HEK293 (cell line): ENCODE results near the gene KRTAP5-1.

ENCODE experiments used
- CTCF ChIA-PET: fragments of 350-600 bp; formaldehyde crosslinking; extraction: SDS; loops from one replicate; lab custom pipeline; 2021; ENCODE audit warnings: antibody characterized with exemption; lab: Yijun Ruan, JAX
- POLR2A ChIA-PET: fragments of 300-600 bp; formaldehyde crosslinking; extraction: SDS; loops from one replicate; lab custom pipeline; 2020; ENCODE audit warnings: antibody characterized with exemption, inconsistent platforms; lab: Yijun Ruan, JAX
- H3K27ac ChIP-seq: fragments of 200-500 bp; sonication (Bioruptor generic); 2 replicates; pipeline ENCODE4 v1.5.1; 2014; ENCODE audit warnings: low read depth, low read length, control low read depth, inconsistent platforms; ENCODE audit errors: extremely low read depth
- H3K36me3 ChIP-seq, 2 experiments: fragments of 200-500 bp in 1 of 2; sonication (Bioruptor generic) in 1 of 2; 1 replicate in 1 of 2; 2 replicates in 1 of 2; pipeline ENCODE4 v1.5.1; 2014 to 2017; ENCODE audit warnings: inconsistent platforms in 2 of 2, low read length in 2 of 2; ENCODE audit not compliant: control insufficient read depth in 2 of 2, insufficient read depth in 1 of 2
- H3K4me1 ChIP-seq: fragments of 200-500 bp; sonication (Bioruptor generic); 2 replicates; pipeline ENCODE4 v1.5.1; 2014; ENCODE audit warnings: mild to moderate bottlenecking, low read length, inconsistent platforms; ENCODE audit not compliant: control insufficient read depth, insufficient read depth
- H3K4me3 ChIP-seq: 2 replicates; pipeline ENCODE4 v1.5.1; 2011; ENCODE audit warnings: low read depth, mild to moderate bottlenecking, control low read depth, low read length, moderate library complexity
- H3K9me3 ChIP-seq: fragments of 200-500 bp; sonication (Bioruptor generic); 2 replicates; pipeline ENCODE4 v1.5.1; 2014; ENCODE audit warnings: low read depth, low read length, inconsistent platforms; ENCODE audit not compliant: control insufficient read depth, insufficient read depth
- BCL11A ChIP-seq: fragments of 450-650 bp; formaldehyde crosslinking; IDR thresholded peaks from 2 replicates; pipeline ENCODE4 v1.5.1; 2016; ENCODE audit warnings: low read depth, missing biosample characterization, missing genetic modification characterization
- RBAK ChIP-seq: fragments of 450-650 bp; formaldehyde crosslinking; IDR thresholded peaks from 2 replicates; pipeline ENCODE4 v1.5.1; 2016; ENCODE audit warnings: missing biosample characterization, missing genetic modification characterization
- SCRT2 ChIP-seq: fragments of 450-650 bp; formaldehyde crosslinking; IDR thresholded peaks from 2 replicates; pipeline ENCODE4 v1.5.1; 2016; ENCODE audit warnings: missing biosample characterization, missing genetic modification characterization
- ZNF2 ChIP-seq: fragments of 450-650 bp; formaldehyde crosslinking; IDR thresholded peaks from 2 replicates; pipeline ENCODE4 v1.5.1; 2016; ENCODE audit warnings: missing biosample characterization, missing genetic modification characterization
- ZNF202 ChIP-seq: fragments of 450-650 bp; formaldehyde crosslinking; IDR thresholded peaks from 2 replicates; pipeline ENCODE4 v1.5.1; 2016; ENCODE audit warnings: missing biosample characterization, missing genetic modification characterization, borderline replicate concordance
- ZNF23 ChIP-seq: fragments of 450-650 bp; formaldehyde crosslinking; IDR thresholded peaks from 2 replicates; pipeline ENCODE4 v1.5.1; 2016; ENCODE audit warnings: missing biosample characterization, missing genetic modification characterization, borderline replicate concordance
- ZNF623 ChIP-seq: fragments of 450-650 bp; formaldehyde crosslinking; IDR thresholded peaks from 2 replicates; pipeline ENCODE4 v1.5.1; 2016; ENCODE audit warnings: missing biosample characterization, missing genetic modification characterization
- ZNF626 ChIP-seq: fragments of 450-650 bp; sonication (Bioruptor Pico); formaldehyde crosslinking; IDR thresholded peaks from 2 replicates; pipeline ENCODE4 v1.5.1; 2018; ENCODE audit warnings: missing biosample characterization, missing genetic modification characterization, inconsistent platforms
- ZNF701 ChIP-seq: fragments of 450-650 bp; formaldehyde crosslinking; IDR thresholded peaks from 2 replicates; pipeline ENCODE4 v1.5.1; 2016; ENCODE audit warnings: missing biosample characterization, missing genetic modification characterization
- ZSCAN23 ChIP-seq: fragments of 450-650 bp; formaldehyde crosslinking; IDR thresholded peaks from 2 replicates; pipeline ENCODE4 v1.5.1; 2016; ENCODE audit warnings: missing biosample characterization, missing genetic modification characterization
- TF ChIP-seq, protein P1 (sequence below): fragments of 450-650 bp; formaldehyde crosslinking; IDR thresholded peaks from 2 replicates; pipeline ENCODE4 v1.5.1; 2016; ENCODE audit warnings: missing biosample characterization, missing genetic modification characterization
- TF ChIP-seq, protein P2 (sequence below): fragments of 450-650 bp; formaldehyde crosslinking; IDR thresholded peaks from 2 replicates; pipeline ENCODE4 v1.5.1; 2016; ENCODE audit warnings: missing biosample characterization, missing genetic modification characterization, low read depth
- TF ChIP-seq, protein P3 (sequence below): fragments of 450-650 bp; formaldehyde crosslinking; IDR thresholded peaks from 2 replicates; pipeline ENCODE4 v1.5.1; 2016; ENCODE audit warnings: missing biosample characterization, missing genetic modification characterization
- TF ChIP-seq, protein P4 (sequence below): fragments of 450-650 bp; formaldehyde crosslinking; IDR thresholded peaks from 2 replicates; pipeline ENCODE4 v1.5.1; 2016; ENCODE audit warnings: missing biosample characterization, missing genetic modification characterization
- TF ChIP-seq, protein P5 (sequence below): fragments of 450-650 bp; formaldehyde crosslinking; IDR thresholded peaks from 2 replicates; pipeline ENCODE4 v1.5.1; 2017; ENCODE audit warnings: missing biosample characterization, mild to moderate bottlenecking, missing genetic modification characterization, moderate library complexity
- TF ChIP-seq, protein P6 (sequence below): fragments of 450-650 bp; formaldehyde crosslinking; conservative IDR thresholded peaks from 2 replicates; pipeline ENCODE4 v1.5.1; 2016; ENCODE audit warnings: low read depth, missing biosample characterization, missing genetic modification characterization

KRTAP5-1 gene

DNA sequence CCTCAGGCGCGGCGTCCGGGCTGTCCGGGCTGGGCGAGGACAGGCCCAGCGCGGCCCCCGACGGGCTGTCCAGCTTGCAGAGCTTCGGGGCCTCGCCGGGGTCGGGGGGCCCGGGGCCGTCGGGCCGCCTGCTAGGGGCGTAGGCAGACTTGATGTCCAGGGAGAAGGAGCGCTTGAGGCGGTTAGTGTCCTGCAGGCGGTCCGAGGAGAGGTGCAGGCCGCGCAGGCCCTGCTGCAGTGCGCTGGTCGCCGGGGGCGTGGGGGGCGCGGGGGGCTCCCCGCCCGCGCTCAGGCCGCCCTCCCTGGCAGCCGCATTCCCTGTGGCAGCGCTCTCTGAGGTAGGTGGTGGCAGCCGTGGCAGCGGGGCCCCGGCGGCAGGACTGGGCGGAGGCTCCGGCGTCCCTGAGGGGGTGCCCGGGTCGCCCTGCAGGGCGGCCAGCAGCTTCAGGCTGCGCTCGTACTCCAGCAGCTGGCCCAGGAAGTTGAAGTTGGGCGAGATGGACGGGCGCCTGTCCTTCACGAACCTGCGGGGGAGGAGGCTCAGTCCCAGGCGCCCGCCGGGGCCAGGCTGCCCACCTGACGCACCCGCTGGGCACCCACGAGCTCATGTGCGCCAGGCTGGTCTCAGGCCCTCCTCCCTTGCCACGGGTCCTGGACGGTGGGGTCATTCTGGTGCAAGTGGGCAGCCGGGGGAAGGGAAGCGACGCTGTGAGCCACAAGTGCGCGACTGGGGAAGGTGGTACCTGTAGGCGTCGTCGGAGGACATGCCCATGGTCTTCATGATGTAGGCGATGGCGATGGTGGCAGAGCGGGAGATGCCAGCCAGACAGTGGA lies 27.8 kb downstream of the KRTAP5-1 start:
- no peaks in the 10 kb centered on the region for H3K4me1 ChIP-seq
- H3K27ac ChIP-seq: no peak overlapping the region
- H3K9me3 ChIP-seq: no peaks in the 10 kb centered on the region
- TF ChIP-seq, protein P1, sequence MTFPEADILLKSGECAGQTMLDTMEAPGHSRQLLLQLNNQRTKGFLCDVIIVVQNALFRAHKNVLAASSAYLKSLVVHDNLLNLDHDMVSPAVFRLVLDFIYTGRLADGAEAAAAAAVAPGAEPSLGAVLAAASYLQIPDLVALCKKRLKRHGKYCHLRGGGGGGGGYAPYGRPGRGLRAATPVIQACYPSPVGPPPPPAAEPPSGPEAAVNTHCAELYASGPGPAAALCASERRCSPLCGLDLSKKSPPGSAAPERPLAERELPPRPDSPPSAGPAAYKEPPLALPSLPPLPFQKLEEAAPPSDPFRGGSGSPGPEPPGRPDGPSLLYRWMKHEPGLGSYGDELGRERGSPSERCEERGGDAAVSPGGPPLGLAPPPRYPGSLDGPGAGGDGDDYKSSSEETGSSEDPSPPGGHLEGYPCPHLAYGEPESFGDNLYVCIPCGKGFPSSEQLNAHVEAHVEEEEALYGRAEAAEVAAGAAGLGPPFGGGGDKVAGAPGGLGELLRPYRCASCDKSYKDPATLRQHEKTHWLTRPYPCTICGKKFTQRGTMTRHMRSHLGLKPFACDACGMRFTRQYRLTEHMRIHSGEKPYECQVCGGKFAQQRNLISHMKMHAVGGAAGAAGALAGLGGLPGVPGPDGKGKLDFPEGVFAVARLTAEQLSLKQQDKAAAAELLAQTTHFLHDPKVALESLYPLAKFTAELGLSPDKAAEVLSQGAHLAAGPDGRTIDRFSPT: peak; percentile 79
- TF ChIP-seq, protein P2, sequence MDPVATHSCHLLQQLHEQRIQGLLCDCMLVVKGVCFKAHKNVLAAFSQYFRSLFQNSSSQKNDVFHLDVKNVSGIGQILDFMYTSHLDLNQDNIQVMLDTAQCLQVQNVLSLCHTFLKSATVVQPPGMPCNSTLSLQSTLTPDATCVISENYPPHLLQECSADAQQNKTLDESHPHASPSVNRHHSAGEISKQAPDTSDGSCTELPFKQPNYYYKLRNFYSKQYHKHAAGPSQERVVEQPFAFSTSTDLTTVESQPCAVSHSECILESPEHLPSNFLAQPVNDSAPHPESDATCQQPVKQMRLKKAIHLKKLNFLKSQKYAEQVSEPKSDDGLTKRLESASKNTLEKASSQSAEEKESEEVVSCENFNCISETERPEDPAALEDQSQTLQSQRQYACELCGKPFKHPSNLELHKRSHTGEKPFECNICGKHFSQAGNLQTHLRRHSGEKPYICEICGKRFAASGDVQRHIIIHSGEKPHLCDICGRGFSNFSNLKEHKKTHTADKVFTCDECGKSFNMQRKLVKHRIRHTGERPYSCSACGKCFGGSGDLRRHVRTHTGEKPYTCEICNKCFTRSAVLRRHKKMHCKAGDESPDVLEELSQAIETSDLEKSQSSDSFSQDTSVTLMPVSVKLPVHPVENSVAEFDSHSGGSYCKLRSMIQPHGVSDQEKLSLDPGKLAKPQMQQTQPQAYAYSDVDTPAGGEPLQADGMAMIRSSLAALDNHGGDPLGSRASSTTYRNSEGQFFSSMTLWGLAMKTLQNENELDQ: no peak
- ChIA-PET CTCF (interaction anchor here (0.6 to 1.4 kb wide), 3 partner anchors 9 to 11 kb away, joined by 3 to 5 read pairs (median 3); no protein-coding TSS in a partner anchor), POLR2A (interaction anchor here (0.5 to 0.7 kb wide), 2 partner anchors 11 kb away, joined by 5 to 6 read pairs; no protein-coding TSS in a partner anchor)
- H3K4me3 ChIP-seq: no peak overlapping the region
- peaks cover 0 to 48% of the 10 kb centered on the region in 2 experiments; a peak in 1 of 3 replicates for H3K36me3 ChIP-seq

DNA sequence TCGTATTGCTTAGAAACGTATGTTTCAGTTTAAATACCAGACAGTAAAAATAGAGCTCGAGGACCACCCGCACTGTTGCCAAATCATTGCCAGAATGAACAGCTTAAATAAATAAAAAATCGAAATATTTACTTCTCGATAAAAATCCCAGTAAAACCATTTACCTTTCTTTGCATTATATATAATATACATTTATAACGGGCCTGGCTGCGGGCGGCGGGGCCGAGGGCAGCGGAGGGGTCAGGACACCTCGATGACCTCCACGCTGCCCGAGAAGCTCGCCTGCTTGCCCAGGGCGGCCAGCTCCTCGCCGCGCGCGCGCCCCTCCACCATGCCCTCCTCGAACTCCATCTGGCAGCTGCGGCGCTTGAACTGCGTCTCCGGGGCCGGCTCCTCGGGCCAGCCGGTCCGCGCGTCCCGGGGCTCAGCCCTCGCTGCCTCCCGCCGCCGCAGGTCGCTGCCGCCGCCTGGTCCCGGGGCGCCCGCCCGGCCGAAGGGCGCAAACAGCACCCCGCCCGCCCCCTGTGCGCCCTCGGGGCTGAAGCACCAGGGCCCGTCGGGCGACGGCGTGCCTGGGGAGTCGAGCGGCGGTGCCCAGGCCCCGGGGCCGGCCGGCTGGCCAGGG lies 28.7 kb downstream of the KRTAP5-1 start:
- ChIA-PET POLR2A (interaction anchor here (1.1 kb wide), 1 partner anchor 10 kb away, joined by 3 read pairs; no protein-coding TSS in a partner anchor), CTCF (interaction anchor here (0.8 to 1.5 kb wide), 4 partner anchors 10 to 71 kb away, joined by 3 to 8 read pairs (median 4); no protein-coding TSS in a partner anchor)
- Histone ChIP-seq H3K4me3 (no peak overlapping the region), H3K27ac (no peak overlapping the region), H3K36me3 (peaks cover 0 to 39% of the 10 kb centered on the region in 2 experiments; a peak in 1 of 3 replicates), H3K4me1 (no peaks in the 10 kb centered on the region), H3K9me3 (no peaks in the 10 kb centered on the region)
- TF ChIP-seq ZNF23 (no peak), ZNF2 (tag by site-specific recombination) (no peak), ZNF701 (no peak), ZNF202 (tag by site-specific recombination) (no peak), RBAK (tag by site-specific recombination) (no peak), ZNF623 (tag by site-specific recombination) (no peak), ZNF626 (tag by site-specific recombination) (no peak), BCL11A (tag by site-specific recombination) (no peak), SCRT2 (tag by site-specific recombination) (no peak), ZSCAN23 (no peak)
- TF ChIP-seq, protein P3, sequence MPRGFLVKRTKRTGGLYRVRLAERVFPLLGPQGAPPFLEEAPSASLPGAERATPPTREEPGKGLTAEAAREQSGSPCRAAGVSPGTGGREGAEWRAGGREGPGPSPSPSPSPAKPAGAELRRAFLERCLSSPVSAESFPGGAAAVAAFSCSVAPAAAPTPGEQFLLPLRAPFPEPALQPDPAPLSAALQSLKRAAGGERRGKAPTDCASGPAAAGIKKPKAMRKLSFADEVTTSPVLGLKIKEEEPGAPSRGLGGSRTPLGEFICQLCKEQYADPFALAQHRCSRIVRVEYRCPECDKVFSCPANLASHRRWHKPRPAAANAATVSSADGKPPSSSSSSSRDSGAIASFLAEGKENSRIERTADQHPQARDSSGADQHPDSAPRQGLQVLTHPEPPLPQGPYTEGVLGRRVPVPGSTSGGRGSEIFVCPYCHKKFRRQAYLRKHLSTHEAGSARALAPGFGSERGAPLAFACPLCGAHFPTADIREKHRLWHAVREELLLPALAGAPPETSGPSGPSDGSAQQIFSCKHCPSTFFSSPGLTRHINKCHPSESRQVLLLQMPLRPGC (tag by site-specific recombination): no peak
- TF ChIP-seq, protein P4, sequence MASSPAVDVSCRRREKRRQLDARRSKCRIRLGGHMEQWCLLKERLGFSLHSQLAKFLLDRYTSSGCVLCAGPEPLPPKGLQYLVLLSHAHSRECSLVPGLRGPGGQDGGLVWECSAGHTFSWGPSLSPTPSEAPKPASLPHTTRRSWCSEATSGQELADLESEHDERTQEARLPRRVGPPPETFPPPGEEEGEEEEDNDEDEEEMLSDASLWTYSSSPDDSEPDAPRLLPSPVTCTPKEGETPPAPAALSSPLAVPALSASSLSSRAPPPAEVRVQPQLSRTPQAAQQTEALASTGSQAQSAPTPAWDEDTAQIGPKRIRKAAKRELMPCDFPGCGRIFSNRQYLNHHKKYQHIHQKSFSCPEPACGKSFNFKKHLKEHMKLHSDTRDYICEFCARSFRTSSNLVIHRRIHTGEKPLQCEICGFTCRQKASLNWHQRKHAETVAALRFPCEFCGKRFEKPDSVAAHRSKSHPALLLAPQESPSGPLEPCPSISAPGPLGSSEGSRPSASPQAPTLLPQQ (tag by site-specific recombination): no peak
- TF ChIP-seq, protein P5, sequence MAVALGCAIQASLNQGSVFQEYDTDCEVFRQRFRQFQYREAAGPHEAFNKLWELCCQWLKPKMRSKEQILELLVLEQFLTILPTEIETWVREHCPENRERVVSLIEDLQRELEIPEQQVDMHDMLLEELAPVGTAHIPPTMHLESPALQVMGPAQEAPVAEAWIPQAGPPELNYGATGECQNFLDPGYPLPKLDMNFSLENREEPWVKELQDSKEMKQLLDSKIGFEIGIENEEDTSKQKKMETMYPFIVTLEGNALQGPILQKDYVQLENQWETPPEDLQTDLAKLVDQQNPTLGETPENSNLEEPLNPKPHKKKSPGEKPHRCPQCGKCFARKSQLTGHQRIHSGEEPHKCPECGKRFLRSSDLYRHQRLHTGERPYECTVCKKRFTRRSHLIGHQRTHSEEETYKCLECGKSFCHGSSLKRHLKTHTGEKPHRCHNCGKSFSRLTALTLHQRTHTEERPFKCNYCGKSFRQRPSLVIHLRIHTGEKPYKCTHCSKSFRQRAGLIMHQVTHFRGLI (tag by site-specific recombination): no peak
- TF ChIP-seq, protein P6, sequence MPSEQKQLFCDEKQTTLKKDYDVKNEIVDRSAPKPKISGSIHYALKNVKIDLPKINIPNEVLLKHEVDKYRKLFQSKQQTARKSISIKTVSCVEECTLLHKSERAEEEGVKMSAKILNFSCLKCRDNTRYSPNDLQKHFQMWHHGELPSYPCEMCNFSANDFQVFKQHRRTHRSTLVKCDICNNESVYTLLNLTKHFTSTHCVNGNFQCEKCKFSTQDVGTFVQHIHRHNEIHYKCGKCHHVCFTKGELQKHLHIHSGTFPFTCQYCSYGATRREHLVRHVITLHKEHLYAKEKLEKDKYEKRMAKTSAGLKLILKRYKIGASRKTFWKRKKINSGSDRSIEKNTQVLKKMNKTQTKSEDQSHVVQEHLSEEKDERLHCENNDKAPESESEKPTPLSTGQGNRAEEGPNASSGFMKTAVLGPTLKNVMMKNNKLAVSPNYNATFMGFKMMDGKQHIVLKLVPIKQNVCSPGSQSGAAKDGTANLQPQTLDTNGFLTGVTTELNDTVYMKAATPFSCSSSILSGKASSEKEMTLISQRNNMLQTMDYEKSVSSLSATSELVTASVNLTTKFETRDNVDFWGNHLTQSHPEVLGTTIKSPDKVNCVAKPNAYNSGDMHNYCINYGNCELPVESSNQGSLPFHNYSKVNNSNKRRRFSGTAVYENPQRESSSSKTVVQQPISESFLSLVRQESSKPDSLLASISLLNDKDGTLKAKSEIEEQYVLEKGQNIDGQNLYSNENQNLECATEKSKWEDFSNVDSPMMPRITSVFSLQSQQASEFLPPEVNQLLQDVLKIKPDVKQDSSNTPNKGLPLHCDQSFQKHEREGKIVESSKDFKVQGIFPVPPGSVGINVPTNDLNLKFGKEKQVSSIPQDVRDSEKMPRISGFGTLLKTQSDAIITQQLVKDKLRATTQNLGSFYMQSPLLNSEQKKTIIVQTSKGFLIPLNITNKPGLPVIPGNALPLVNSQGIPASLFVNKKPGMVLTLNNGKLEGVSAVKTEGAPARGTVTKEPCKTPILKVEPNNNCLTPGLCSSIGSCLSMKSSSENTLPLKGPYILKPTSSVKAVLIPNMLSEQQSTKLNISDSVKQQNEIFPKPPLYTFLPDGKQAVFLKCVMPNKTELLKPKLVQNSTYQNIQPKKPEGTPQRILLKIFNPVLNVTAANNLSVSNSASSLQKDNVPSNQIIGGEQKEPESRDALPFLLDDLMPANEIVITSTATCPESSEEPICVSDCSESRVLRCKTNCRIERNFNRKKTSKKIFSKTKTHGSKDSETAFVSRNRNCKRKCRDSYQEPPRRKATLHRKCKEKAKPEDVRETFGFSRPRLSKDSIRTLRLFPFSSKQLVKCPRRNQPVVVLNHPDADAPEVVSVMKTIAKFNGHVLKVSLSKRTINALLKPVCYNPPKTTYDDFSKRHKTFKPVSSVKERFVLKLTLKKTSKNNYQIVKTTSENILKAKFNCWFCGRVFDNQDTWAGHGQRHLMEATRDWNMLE (tag by site-specific recombination): no peak
